ENCODE results near the gene TUBB6. TPM values are rescaled to one million over a fixed set of nuclear protein-coding genes. Genes with fewer than 3 reads are reported as not detected.

The TUBB6 gene
- total and polyA plus RNA-seq, 2 of the 13 experiments (the other 11 are each of a cell fraction or from before 2014, with no cell fraction given) = 9.9 to 28.6 TPM

DNA sequence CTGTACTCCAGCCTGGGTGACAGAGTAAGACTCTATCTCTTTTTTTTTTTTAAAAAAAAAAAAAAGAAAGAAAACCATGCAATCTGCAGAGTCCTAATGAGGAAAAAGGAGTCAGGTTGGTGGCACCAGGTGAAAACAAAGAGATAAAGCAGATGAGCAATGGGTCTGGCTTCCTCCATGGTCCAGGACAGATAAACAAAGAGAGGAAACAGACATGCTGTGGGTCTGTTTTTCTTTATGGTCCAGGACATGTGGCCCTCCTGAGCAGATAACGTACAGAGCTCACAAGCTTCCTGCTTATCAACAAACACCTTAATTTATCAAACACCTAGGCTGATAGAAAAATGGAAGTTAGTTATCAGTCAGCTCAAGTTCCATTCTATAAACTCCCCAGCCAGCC, 24.4 kb upstream of the TUBB6 start:
- Histone ChIP-seq H3K9me3 (ENCODE audit: low read length) (no peaks in the 10 kb centered on the region), H3K36me3 (replicated peaks in 1 of 2; ENCODE audit: control insufficient read depth in 1 of 2, insufficient read depth in 2 of 2, low read length in 2 of 2) (no peaks in the 10 kb centered on the region), H3K79me2 (ENCODE audit: insufficient read depth, low read length) (no peaks in the 10 kb centered on the region), H3K9ac (ENCODE audit: insufficient read depth, low read depth, low read length) (no peak overlapping the region), H3K4me3 (replicated peaks in 1 of 3; ENCODE audit: insufficient read depth in 1 of 3, low read depth in 2 of 3, low read length in 3 of 3) (no peak overlapping the region), H3K27me3 (ENCODE audit: control insufficient read depth in 1 of 2, insufficient read depth in 2 of 2, low read length in 2 of 2) (peaks cover 0 to 15% of the 10 kb centered on the region in 2 experiments; a peak in 2 of 5 replicates), H2AFZ (ENCODE audit: low read length) (no peak overlapping the region), H3K4me2 (ENCODE audit: low read depth, low read length) (no peak overlapping the region), H3K27ac (ENCODE audit: extremely low read length, insufficient read depth, low read length) (no peak overlapping the region), H4K20me1 (ENCODE audit: insufficient read depth, low read length) (no peaks in the 10 kb centered on the region), H3K4me1 (ENCODE audit: insufficient read depth, low read length) (peaks cover 33% of the 10 kb centered on the region)
- in situ Hi-C loops (cut with HindIII; ENCODE audit: extremely low pct_ligation_motif_present, low pct_unique_long_range_greater_than_20kb) = no loop called here
- intact Hi-C loops (cut with micrococcal nuclease; ENCODE audit: unreplicated experiment) = loop anchor here (5.0 kb wide), 1 partner anchor 374 kb away; the partner anchor contains the start of gene SPIRE1
- POLR2A ChIA-PET = no interaction called here
- ATAC-seq (no peak), FAIRE-seq (no peak), DNase-seq (ENCODE audit: low spot score) (no peak)
- TF ChIP-seq MED8 (CRISPR knock-in tag; IDR thresholded peaks at IDR 0.05; ENCODE audit: insufficient replicate concordance) (no peak), GABPB1 (CRISPR knock-in tag; IDR thresholded peaks at IDR 0.05) (no peak)
- 6% methylated on average over 1 of the region's 1 CpG for WGBS (ENCODE audit: low lambda C conversion rate)
- BruUV-seq (replicated peaks) = no TSS peak
- CTCF ChIA-PET (ENCODE audit: low intra/inter-chr PET ratio, low total read pairs) = no interaction called here

- 70% methylated on average over 16 of the region's 37 CpGs for WGBS (ENCODE audit: low lambda C conversion rate)
- Histone ChIP-seq H4K20me1 (ENCODE audit: insufficient read depth, low read length) (no peaks in the 10 kb centered on the region), H3K4me3 (replicated peaks in 1 of 3; ENCODE audit: insufficient read depth in 1 of 3, low read depth in 2 of 3, low read length in 3 of 3) (peak overlapping the region in 1 of 3 experiments; percentile 75; a peak in 1 of 6 replicates), H3K4me2 (ENCODE audit: low read depth, low read length) (peak overlapping the region; percentile 82), H3K36me3 (replicated peaks in 1 of 2; ENCODE audit: control insufficient read depth in 1 of 2, insufficient read depth in 2 of 2, low read length in 2 of 2) (no peaks in the 10 kb centered on the region), H3K27me3 (ENCODE audit: control insufficient read depth in 1 of 2, insufficient read depth in 2 of 2, low read length in 2 of 2) (peaks cover 1 to 25% of the 10 kb centered on the region in 2 experiments; a peak in 3 of 5 replicates), H3K79me2 (ENCODE audit: insufficient read depth, low read length) (no peaks in the 10 kb centered on the region), H3K9ac (ENCODE audit: insufficient read depth, low read depth, low read length) (no peak overlapping the region), H3K9me3 (ENCODE audit: low read length) (no peaks in the 10 kb centered on the region), H3K27ac (ENCODE audit: extremely low read length, insufficient read depth, low read length) (no peak overlapping the region), H3K4me1 (ENCODE audit: insufficient read depth, low read length) (peaks cover 42% of the 10 kb centered on the region), H2AFZ (ENCODE audit: low read length) (no peak overlapping the region)
- BruUV-seq (replicated peaks) = no TSS peak
- TF ChIP-seq GABPB1 (CRISPR knock-in tag; IDR thresholded peaks at IDR 0.05) = 0 out of 2 replicates have a peak, but pooled peaks have one; percentile 7
- TF ChIP-seq, protein P1, sequence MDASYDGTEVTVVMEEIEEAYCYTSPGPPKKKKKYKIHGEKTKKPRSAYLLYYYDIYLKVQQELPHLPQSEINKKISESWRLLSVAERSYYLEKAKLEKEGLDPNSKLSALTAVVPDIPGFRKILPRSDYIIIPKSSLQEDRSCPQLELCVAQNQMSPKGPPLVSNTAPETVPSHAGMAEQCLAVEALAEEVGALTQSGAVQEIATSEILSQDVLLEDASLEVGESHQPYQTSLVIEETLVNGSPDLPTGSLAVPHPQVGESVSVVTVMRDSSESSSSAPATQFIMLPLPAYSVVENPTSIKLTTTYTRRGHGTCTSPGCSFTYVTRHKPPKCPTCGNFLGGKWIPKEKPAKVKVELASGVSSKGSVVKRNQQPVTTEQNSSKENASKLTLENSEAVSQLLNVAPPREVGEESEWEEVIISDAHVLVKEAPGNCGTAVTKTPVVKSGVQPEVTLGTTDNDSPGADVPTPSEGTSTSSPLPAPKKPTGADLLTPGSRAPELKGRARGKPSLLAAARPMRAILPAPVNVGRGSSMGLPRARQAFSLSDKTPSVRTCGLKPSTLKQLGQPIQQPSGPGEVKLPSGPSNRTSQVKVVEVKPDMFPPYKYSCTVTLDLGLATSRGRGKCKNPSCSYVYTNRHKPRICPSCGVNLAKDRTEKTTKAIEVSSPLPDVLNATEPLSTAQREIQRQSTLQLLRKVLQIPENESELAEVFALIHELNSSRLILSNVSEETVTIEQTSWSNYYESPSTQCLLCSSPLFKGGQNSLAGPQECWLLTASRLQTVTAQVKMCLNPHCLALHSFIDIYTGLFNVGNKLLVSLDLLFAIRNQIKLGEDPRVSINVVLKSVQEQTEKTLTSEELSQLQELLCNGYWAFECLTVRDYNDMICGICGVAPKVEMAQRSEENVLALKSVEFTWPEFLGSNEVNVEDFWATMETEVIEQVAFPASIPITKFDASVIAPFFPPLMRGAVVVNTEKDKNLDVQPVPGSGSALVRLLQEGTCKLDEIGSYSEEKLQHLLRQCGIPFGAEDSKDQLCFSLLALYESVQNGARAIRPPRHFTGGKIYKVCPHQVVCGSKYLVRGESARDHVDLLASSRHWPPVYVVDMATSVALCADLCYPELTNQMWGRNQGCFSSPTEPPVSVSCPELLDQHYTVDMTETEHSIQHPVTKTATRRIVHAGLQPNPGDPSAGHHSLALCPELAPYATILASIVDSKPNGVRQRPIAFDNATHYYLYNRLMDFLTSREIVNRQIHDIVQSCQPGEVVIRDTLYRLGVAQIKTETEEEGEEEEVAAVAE (CRISPR knock-in tag; IDR thresholded peaks at IDR 0.05; ENCODE audit: borderline replicate concordance) = no peak
- FAIRE-seq = no peak
- POLR2A ChIA-PET = interaction anchor here (2.8 kb wide), 1 partner anchor 8 kb away, joined by 12 read pairs; no protein-coding TSS in a partner anchor
- CTCF ChIA-PET (ENCODE audit: low intra/inter-chr PET ratio, low total read pairs) = no interaction called here
- intact Hi-C loops (cut with micrococcal nuclease; ENCODE audit: unreplicated experiment) = no loop called here
- in situ Hi-C loops (cut with HindIII; ENCODE audit: extremely low pct_ligation_motif_present, low pct_unique_long_range_greater_than_20kb) = no loop called here
- ATAC-seq = peak; percentile 29
- DNase-seq (ENCODE audit: low spot score) = no peak
Observed at GRCh38 chr18:12287131-12287681, 20.8 kb upstream of the TUBB6 start.

Measured in HepG2 (cell line).